HUES64 (cell line): ENCODE measurements around the gene APBA2.

Experiments used
- H3K27ac ChIP-seq: 2 replicates; pipeline ENCODE4 v1.7.0; 2013; ENCODE audit warnings: low read depth, low read length, inconsistent platforms
- H3K27me3 ChIP-seq: 2 replicates; pipeline ENCODE4 v1.6.1; 2013; ENCODE audit warnings: mild to moderate bottlenecking, low read length; ENCODE audit not compliant: insufficient read depth
- H3K36me3 ChIP-seq: 2 replicates; pipeline ENCODE4 v1.6.1; 2013; ENCODE audit warnings: mild to moderate bottlenecking, low read length; ENCODE audit not compliant: insufficient read depth
- H3K4me1 ChIP-seq: 2 replicates; pipeline ENCODE4 v1.6.1; 2013; ENCODE audit warnings: mild to moderate bottlenecking, low read length, moderate library complexity; ENCODE audit not compliant: insufficient read depth
- H3K4me3 ChIP-seq: 2 replicates; pipeline ENCODE4 v1.5.1; 2013; ENCODE audit warnings: mild to moderate bottlenecking, low read length, moderate library complexity
- H3K9ac ChIP-seq: 2 replicates; pipeline ENCODE4 v1.6.1; 2013; ENCODE audit warnings: mild to moderate bottlenecking, low read depth, low read length
- H3K9me3 ChIP-seq: 2 replicates; pipeline ENCODE4 v1.6.1; 2013; ENCODE audit warnings: low read depth, low read length; ENCODE audit not compliant: insufficient read depth
- WGBS: fragments of 150-250, 120-280 bp; methylation state at CpG from one replicate; pipeline ENCODE4 v1.1.7; 2013; ENCODE audit warnings: missing lambda C conversion rate; 5-methylcytosine and 5-hydroxymethylcytosine counted together

Gene APBA2

GRCh38 chr15:28962851-28963710 lies 77.3 kb downstream of the APBA2 start:
- 94% methylated on average over 8 of the region's 8 CpGs for WGBS
- H3K4me1 ChIP-seq: no peaks in the 10 kb centered on the region
- H3K4me3 ChIP-seq: no peak overlapping the region
- H3K9me3 ChIP-seq: no peaks in the 10 kb centered on the region
- no peak overlapping the region for H3K9ac ChIP-seq
- H3K27ac ChIP-seq: no peak overlapping the region
- no peaks in the 10 kb centered on the region for H3K27me3 ChIP-seq
- H3K36me3 ChIP-seq: no peaks in the 10 kb centered on the region

- Histone ChIP-seq H3K4me1 (no peaks in the 10 kb centered on the region; the same call in 1 of the 2 replicates), H3K27me3 (no peaks in the 10 kb centered on the region), H3K27ac (no peak overlapping the region), H3K9ac (no peak overlapping the region), H3K4me3 (no peak overlapping the region), H3K36me3 (no peaks in the 10 kb centered on the region), H3K9me3 (no peaks in the 10 kb centered on the region)
- WGBS: 100% methylated on average over 2 of the region's 2 CpGs
Observed at GRCh38 chr15:28963711-28964081, 77.9 kb downstream of the APBA2 start.

- H3K27ac ChIP-seq: no peak overlapping the region
- no peaks in the 10 kb centered on the region for H3K27me3 ChIP-seq
- H3K36me3 ChIP-seq: no peaks in the 10 kb centered on the region
- no peaks in the 10 kb centered on the region; the same call in 1 of the 2 replicates for H3K4me1 ChIP-seq
- WGBS: 100% methylated on average over 1 of the region's 1 CpG
- H3K9me3 ChIP-seq: no peaks in the 10 kb centered on the region
- H3K4me3 ChIP-seq: no peak overlapping the region
- H3K9ac ChIP-seq: no peak overlapping the region
Observed at GRCh38 chr15:28964098-28964497, 78.3 kb downstream of the APBA2 start.

GRCh38 chr15:28967066-28967465 lies 81.3 kb downstream of the APBA2 start:
- H3K27me3 ChIP-seq: no peaks in the 10 kb centered on the region
- H3K4me3 ChIP-seq: no peak overlapping the region
- H3K4me1 ChIP-seq: no peaks in the 10 kb centered on the region; the same call in 1 of the 2 replicates
- no peaks in the 10 kb centered on the region for H3K9me3 ChIP-seq
- H3K27ac ChIP-seq: no peak overlapping the region
- no peak overlapping the region for H3K9ac ChIP-seq
- H3K36me3 ChIP-seq: no peaks in the 10 kb centered on the region

- Histone ChIP-seq H3K27ac (no peak overlapping the region), H3K36me3 (no peaks in the 10 kb centered on the region), H3K9me3 (no peaks in the 10 kb centered on the region), H3K27me3 (no peaks in the 10 kb centered on the region), H3K4me1 (no peaks in the 10 kb centered on the region; the same call in 1 of the 2 replicates), H3K4me3 (no peak overlapping the region), H3K9ac (no peak overlapping the region)
- 94% methylated on average over 6 of the region's 6 CpGs for WGBS
Observed at GRCh38 chr15:28967990-28968389, 82.2 kb downstream of the APBA2 start.

GRCh38 chr15:28969511-28970085 lies 83.8 kb downstream of the APBA2 start:
- H3K4me1 ChIP-seq: no peaks in the 10 kb centered on the region; the same call in 1 of the 2 replicates
- no peak overlapping the region for H3K4me3 ChIP-seq
- whole genome bisulfite sequencing: 92% methylated on average over 14 of the region's 14 CpGs
- no peaks in the 10 kb centered on the region for H3K36me3 ChIP-seq
- no peak overlapping the region for H3K27ac ChIP-seq
- no peaks in the 10 kb centered on the region for H3K27me3 ChIP-seq
- no peaks in the 10 kb centered on the region for H3K9me3 ChIP-seq
- no peak overlapping the region for H3K9ac ChIP-seq

GRCh38 chr15:28974142-28974541 lies 88.4 kb downstream of the APBA2 start:
- no peak overlapping the region for H3K4me3 ChIP-seq
- no peaks in the 10 kb centered on the region; the same call in 1 of the 2 replicates for H3K4me1 ChIP-seq
- no peaks in the 10 kb centered on the region for H3K36me3 ChIP-seq
- no peak overlapping the region for H3K27ac ChIP-seq
- no peak overlapping the region for H3K9ac ChIP-seq
- no peaks in the 10 kb centered on the region for H3K9me3 ChIP-seq
- WGBS: 94% methylated on average over 7 of the region's 7 CpGs
- no peaks in the 10 kb centered on the region for H3K27me3 ChIP-seq

GRCh38 chr15:28975766-28976179 lies 90.0 kb downstream of the APBA2 start:
- Histone ChIP-seq H3K27ac (no peak overlapping the region), H3K9ac (no peak overlapping the region), H3K4me3 (no peak overlapping the region), H3K9me3 (no peaks in the 10 kb centered on the region), H3K36me3 (no peaks in the 10 kb centered on the region), H3K27me3 (no peaks in the 10 kb centered on the region), H3K4me1 (no peaks in the 10 kb centered on the region; the same call in 1 of the 2 replicates)
- 0% methylated on average over 2 of the region's 2 CpGs for WGBS

GRCh38 chr15:28977377-28978010 lies 91.7 kb downstream of the APBA2 start:
- H3K27ac ChIP-seq: no peak overlapping the region
- WGBS: 91% methylated on average over 6 of the region's 6 CpGs
- no peaks in the 10 kb centered on the region for H3K27me3 ChIP-seq
- no peaks in the 10 kb centered on the region for H3K9me3 ChIP-seq
- H3K9ac ChIP-seq: no peak overlapping the region
- no peaks in the 10 kb centered on the region for H3K36me3 ChIP-seq
- H3K4me3 ChIP-seq: no peak overlapping the region
- H3K4me1 ChIP-seq: no peaks in the 10 kb centered on the region; the same call in 1 of the 2 replicates

GRCh38 chr15:28978011-28978378 lies 92.2 kb downstream of the APBA2 start:
- H3K36me3 ChIP-seq: no peaks in the 10 kb centered on the region
- no peaks in the 10 kb centered on the region for H3K27me3 ChIP-seq
- 96% methylated on average over 7 of the region's 7 CpGs for WGBS
- H3K9ac ChIP-seq: no peak overlapping the region
- H3K9me3 ChIP-seq: no peaks in the 10 kb centered on the region
- H3K27ac ChIP-seq: no peak overlapping the region
- H3K4me3 ChIP-seq: no peak overlapping the region
- H3K4me1 ChIP-seq: no peaks in the 10 kb centered on the region; the same call in 1 of the 2 replicates

- no peak overlapping the region for H3K9ac ChIP-seq
- H3K9me3 ChIP-seq: no peaks in the 10 kb centered on the region
- no peak overlapping the region for H3K4me3 ChIP-seq
- no peaks in the 10 kb centered on the region; the same call in 1 of the 2 replicates for H3K4me1 ChIP-seq
- 89% methylated on average over 3 of the region's 3 CpGs for WGBS
- H3K27ac ChIP-seq: no peak overlapping the region
- no peaks in the 10 kb centered on the region for H3K27me3 ChIP-seq
- no peaks in the 10 kb centered on the region for H3K36me3 ChIP-seq
Observed at GRCh38 chr15:28978661-28979060, 92.9 kb downstream of the APBA2 start.
